Liver (tissue), 9 donors: ENCODE data around the gene DNAH6. TPM values are rescaled to one million over a fixed set of nuclear protein-coding genes. Genes with fewer than 3 reads are reported as not detected.

Experiments used
- DNase-seq: peaks from one replicate; pipeline ENCODE4 v3.0.0-alpha.2; 2017; ENCODE audit warnings: low spot score
- H3K27ac ChIP-seq, 2 donors: one replicate each; pipeline ENCODE4 v1.7.0; 2013; ENCODE audit warnings: inconsistent platforms in 2 of 2, low read length in 2 of 2, control low read depth in 1 of 2, low read depth in 1 of 2, mild to moderate bottlenecking in 1 of 2
- H3K27me3 ChIP-seq, 4 donors: one replicate each; pipeline versions ENCODE4 v1.6.1 to v1.7.0; 2013; ENCODE audit warnings: low read length in 3 of 4, inconsistent platforms in 1 of 4, mild to moderate bottlenecking in 1 of 4, moderate library complexity in 1 of 4; ENCODE audit not compliant: control insufficient read depth in 4 of 4, insufficient read depth in 4 of 4
- H3K36me3 ChIP-seq, 4 donors: one replicate each; pipeline versions ENCODE4 v1.6.1 to v1.7.0; 2013; ENCODE audit warnings: low read length in 3 of 4, mild to moderate bottlenecking in 3 of 4, low read depth in 1 of 4, moderate library complexity in 1 of 4; ENCODE audit not compliant: control insufficient read depth in 4 of 4, insufficient read depth in 3 of 4
- H3K4me1 ChIP-seq, 4 donors: one replicate each; pipeline versions ENCODE4 v1.6.1 to v1.7.0; 2013; ENCODE audit warnings: low read length in 3 of 4, mild to moderate bottlenecking in 3 of 4, moderate library complexity in 1 of 4; ENCODE audit not compliant: control insufficient read depth in 4 of 4, insufficient read depth in 4 of 4
- H3K4me3 ChIP-seq, 3 donors: one replicate each; pipeline versions ENCODE4 v1.6.1 to v1.7.0; 2013; ENCODE audit warnings: low read length in 3 of 3, control low read depth in 1 of 3, low read depth in 1 of 3, mild to moderate bottlenecking in 1 of 3
- H3K9ac ChIP-seq, 2 donors: one replicate each; pipeline ENCODE4 v1.7.0; 2013; ENCODE audit warnings: low read length in 2 of 2, mild to moderate bottlenecking in 2 of 2, moderate library complexity in 2 of 2, control low read depth in 1 of 2, low read depth in 1 of 2
- H3K9me3 ChIP-seq, 4 donors: one replicate each; pipeline versions ENCODE4 v1.6.1 to v1.7.0; 2013; ENCODE audit warnings: low read length in 3 of 4; ENCODE audit not compliant: control insufficient read depth in 4 of 4
- EGR1 ChIP-seq, 2 donors: IDR thresholded peaks; 2 replicates each; pipeline ENCODE4 v1.6.1; 2016 to 2018; ENCODE audit warnings: antibody characterized with exemption in 2 of 2, low read depth in 2 of 2
- FOXA1 ChIP-seq: IDR thresholded peaks from 2 replicates; pipeline ENCODE4 v1.6.1; 2016; ENCODE audit warnings: antibody characterized with exemption
- FOXA2 ChIP-seq: IDR thresholded peaks from 2 replicates; pipeline ENCODE4 v1.6.1; 2016; ENCODE audit warnings: antibody characterized with exemption
- GABPA ChIP-seq, 2 donors: IDR thresholded peaks in 1 of 2; conservative IDR thresholded peaks in 1 of 2; 2 replicates each; pipeline ENCODE4 v1.6.1; 2016; ENCODE audit warnings: antibody characterized with exemption in 2 of 2, mild to moderate bottlenecking in 1 of 2, moderate library complexity in 1 of 2
- HNF4A ChIP-seq, 2 donors: conservative IDR thresholded peaks; 2 replicates each; pipeline ENCODE4 v1.6.1; 2016; ENCODE audit warnings: antibody characterized with exemption in 2 of 2, mild to moderate bottlenecking in 2 of 2
- HNF4G ChIP-seq: IDR thresholded peaks from 2 replicates; pipeline ENCODE4 v1.6.1; 2016; ENCODE audit warnings: antibody characterized with exemption
- JUND ChIP-seq, 2 donors: IDR thresholded peaks; 2 replicates each; pipeline ENCODE4 v1.6.1; 2016; ENCODE audit warnings: antibody characterized with exemption in 2 of 2
- NR2F2 ChIP-seq: IDR thresholded peaks from 2 replicates; pipeline ENCODE4 v1.6.1; 2016; ENCODE audit warnings: antibody characterized with exemption
- RAD21 ChIP-seq, 2 donors: IDR thresholded peaks; 2 replicates each; pipeline ENCODE4 v1.6.1; 2016; ENCODE audit warnings: antibody characterized with exemption in 2 of 2, mild to moderate bottlenecking in 2 of 2
- RXRA ChIP-seq, 2 donors: IDR thresholded peaks; 2 replicates each; pipeline ENCODE4 v1.6.1; 2017 to 2018; ENCODE audit warnings: antibody characterized with exemption in 2 of 2, mild to moderate bottlenecking in 1 of 2
- TAF1 ChIP-seq: conservative IDR thresholded peaks from 2 replicates; pipeline ENCODE4 v1.6.1; 2016; ENCODE audit warnings: antibody characterized with exemption, mild to moderate bottlenecking
- YY1 ChIP-seq: IDR thresholded peaks from 2 replicates; pipeline ENCODE4 v1.6.1; 2016; ENCODE audit warnings: antibody characterized with exemption, mild to moderate bottlenecking
- WGBS: extraction: QIAGEN DNeasy Blood & Tissue Kit; methylation state at CpG from one replicate; pipeline ENCODE4 v1.1.7; 2013; 5-methylcytosine and 5-hydroxymethylcytosine counted together
- polyA plus RNA-seq, 2 donors: library from polyadenylated mRNA; stranded (reverse) in 1 of 2; unstranded in 1 of 2; fragments of 200-250 nt in 1 of 2; fragments of >200 nt in 1 of 2; fragmentation: Nextera tagmentation in 1 of 2; extraction: Ambion mirVana in 1 of 2; gene quantifications; one replicate each; pipeline versions ENCODE4 v1.2.1 to v1.2.3, GENCODE V29; 2013 to 2015
- total RNA-seq, 2 donors: library from RNA; depleted of rRNA; stranded (reverse); fragments of >200 nt; gene quantifications; one replicate each; pipeline ENCODE4 v1.2.3, GENCODE V29; 2014
- TF ChIP-seq, protein P1 (sequence below): IDR thresholded peaks from 2 replicates; pipeline ENCODE4 v1.6.1; 2016; ENCODE audit warnings: antibody characterized with exemption
- TF ChIP-seq, protein P2 (sequence below): fragments of 150-350 bp; IDR thresholded peaks from 2 replicates; pipeline ENCODE4 v1.5.1; 2017; ENCODE audit warnings: improper control_type of control experiment, low read depth, low read length; ENCODE audit not compliant: missing input control
- TF ChIP-seq, protein P3 (sequence below): IDR thresholded peaks from 2 replicates; pipeline ENCODE4 v1.6.1; 2016; ENCODE audit warnings: antibody characterized with exemption, mild to moderate bottlenecking
- TF ChIP-seq, protein P4 (sequence below): IDR thresholded peaks from 2 replicates; pipeline ENCODE4 v1.6.1; 2016; ENCODE audit warnings: antibody characterized with exemption
- TF ChIP-seq, protein P5 (sequence below): IDR thresholded peaks from 2 replicates; pipeline ENCODE4 v1.6.1; 2016; ENCODE audit warnings: antibody characterized with exemption
- donor health status: healthy.
- donor health status: healthy.
- donor health status: healthy.
- donor health status: healthy.
- donor health status: healthy.

The DNAH6 gene
- total and polyA plus RNA-seq, 4 donors, result 0.32 to 1.6 (median 0.59) TPM

DNA sequence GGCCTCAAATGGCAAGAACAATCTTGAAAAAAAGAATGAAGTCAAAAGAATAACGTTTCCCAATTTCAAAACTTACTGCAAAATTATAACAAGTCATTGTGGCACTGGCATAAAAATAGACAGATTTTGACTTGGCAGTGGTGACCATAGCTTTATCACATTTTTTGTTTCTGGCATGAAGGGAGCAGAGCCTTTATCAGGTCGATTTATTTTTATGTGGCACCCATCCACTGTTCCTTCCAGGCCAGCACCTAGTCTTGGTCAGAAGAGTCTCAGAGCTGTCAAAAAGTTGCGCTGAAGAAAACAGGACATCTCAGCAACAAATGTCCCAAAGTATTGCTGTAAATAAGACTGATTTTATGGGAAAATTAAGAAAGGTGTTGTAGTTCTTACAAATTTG is 272.2 kb downstream of the DNAH6 start (continued):
- TF ChIP-seq, protein P1, sequence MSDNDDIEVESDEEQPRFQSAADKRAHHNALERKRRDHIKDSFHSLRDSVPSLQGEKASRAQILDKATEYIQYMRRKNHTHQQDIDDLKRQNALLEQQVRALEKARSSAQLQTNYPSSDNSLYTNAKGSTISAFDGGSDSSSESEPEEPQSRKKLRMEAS, result no peak
- TF ChIP-seq FOXA1 (no peak), GABPA (IDR thresholded peaks at IDR 0.05 in 1 of 2, conservative IDR thresholded peaks at IDR 0.05 in 1 of 2) (no peak)

DNA sequence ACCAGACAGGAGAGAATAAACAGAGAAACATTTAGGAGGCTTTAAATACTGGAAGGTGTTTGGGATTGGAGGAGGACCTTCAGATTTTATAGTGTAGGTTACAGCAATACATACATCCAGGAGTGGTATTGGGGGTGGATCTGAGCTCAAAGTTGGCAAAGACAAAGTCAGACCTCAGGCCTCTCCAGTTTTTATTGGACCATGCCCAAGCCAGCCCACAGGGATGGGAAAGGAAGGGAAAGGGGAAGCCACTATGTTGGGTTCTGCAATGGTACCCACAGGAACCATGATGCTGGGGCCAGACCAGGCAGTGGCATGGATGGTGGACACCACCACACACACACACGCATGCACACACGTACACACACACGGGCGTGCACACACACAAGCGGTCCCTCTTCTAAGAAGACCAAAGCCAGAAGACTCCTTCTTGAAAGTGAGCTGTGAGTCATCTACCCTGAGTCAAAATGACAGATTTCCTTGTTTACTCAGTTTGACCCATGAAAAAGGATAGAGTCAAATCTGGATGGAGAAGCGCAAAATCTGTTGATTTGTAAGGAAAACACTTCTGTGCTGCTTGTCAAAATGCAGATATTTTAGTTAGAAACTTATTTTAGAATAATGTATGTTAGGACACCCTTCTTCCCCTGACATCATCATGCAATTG is 276.7 kb downstream of the DNAH6 start:
- no peak overlapping the region for H3K27ac ChIP-seq
- H3K9ac ChIP-seq, result no peak overlapping the region

DNA sequence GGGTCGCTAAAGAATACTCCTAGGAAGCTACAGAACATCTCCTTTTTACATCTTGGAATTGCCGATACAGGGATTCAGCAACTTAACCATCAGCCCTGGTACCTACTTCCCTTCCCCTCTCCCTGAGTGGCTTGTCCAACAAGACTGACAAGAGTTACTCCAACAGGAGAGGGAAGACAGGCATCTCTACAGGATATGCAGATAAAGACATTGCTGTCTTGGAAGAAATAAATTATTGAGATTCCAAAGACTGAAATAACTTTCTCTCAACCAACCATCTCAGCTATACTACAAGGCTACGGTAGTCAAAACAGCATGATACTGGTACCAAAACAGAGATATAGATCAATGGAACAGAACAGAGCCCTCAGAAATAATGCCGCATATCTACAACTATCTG is 277.3 kb downstream of the DNAH6 start:
- no peak for DNase-seq
- H3K27me3 ChIP-seq, result no peaks in the 10 kb centered on the region
- 91% methylated on average over 4 of the region's 4 CpGs for WGBS
- H3K4me3 ChIP-seq, result no peak overlapping the region
- TF ChIP-seq, protein P1, result no peak
- TF ChIP-seq GABPA (IDR thresholded peaks at IDR 0.05 in 1 of 2, conservative IDR thresholded peaks at IDR 0.05 in 1 of 2), result no peak
- no peak for TF ChIP-seq TAF1
- TF ChIP-seq YY1, result no peak
- no peak for TF ChIP-seq FOXA1
- no peak for TF ChIP-seq HNF4A (conservative IDR thresholded peaks at IDR 0.05)
- H3K9ac ChIP-seq, result no peak overlapping the region
- no peak overlapping the region for H3K27ac ChIP-seq
- H3K36me3 ChIP-seq, result peaks cover 0 to 1% (median 0%) of the 10 kb centered on the region in 4 donors
- H3K9me3 ChIP-seq, result no peaks in the 10 kb centered on the region
- no peaks in the 10 kb centered on the region for H3K4me1 ChIP-seq

More for the DNA sequence above, 276.7 kb downstream of the DNAH6 start:
- H3K4me1 ChIP-seq, result no peaks in the 10 kb centered on the region
- no peak for DNase-seq
- H3K36me3 ChIP-seq, result peaks cover 0 to 2% (median 0%) of the 10 kb centered on the region in 4 donors
- no peaks in the 10 kb centered on the region for H3K27me3 ChIP-seq
- no peaks in the 10 kb centered on the region for H3K9me3 ChIP-seq
- TF ChIP-seq RAD21 (IDR thresholded peaks at IDR 0.05) (no peak), HNF4G (no peak), GABPA (IDR thresholded peaks at IDR 0.05 in 1 of 2, conservative IDR thresholded peaks at IDR 0.05 in 1 of 2) (no peak), TAF1 (no peak), NR2F2 (no peak)
- TF ChIP-seq, protein P2, sequence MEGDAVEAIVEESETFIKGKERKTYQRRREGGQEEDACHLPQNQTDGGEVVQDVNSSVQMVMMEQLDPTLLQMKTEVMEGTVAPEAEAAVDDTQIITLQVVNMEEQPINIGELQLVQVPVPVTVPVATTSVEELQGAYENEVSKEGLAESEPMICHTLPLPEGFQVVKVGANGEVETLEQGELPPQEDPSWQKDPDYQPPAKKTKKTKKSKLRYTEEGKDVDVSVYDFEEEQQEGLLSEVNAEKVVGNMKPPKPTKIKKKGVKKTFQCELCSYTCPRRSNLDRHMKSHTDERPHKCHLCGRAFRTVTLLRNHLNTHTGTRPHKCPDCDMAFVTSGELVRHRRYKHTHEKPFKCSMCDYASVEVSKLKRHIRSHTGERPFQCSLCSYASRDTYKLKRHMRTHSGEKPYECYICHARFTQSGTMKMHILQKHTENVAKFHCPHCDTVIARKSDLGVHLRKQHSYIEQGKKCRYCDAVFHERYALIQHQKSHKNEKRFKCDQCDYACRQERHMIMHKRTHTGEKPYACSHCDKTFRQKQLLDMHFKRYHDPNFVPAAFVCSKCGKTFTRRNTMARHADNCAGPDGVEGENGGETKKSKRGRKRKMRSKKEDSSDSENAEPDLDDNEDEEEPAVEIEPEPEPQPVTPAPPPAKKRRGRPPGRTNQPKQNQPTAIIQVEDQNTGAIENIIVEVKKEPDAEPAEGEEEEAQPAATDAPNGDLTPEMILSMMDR, result no peak
- 97% methylated on average over 6 of the region's 6 CpGs for WGBS
- H3K4me3 ChIP-seq, result no peak overlapping the region

DNA sequence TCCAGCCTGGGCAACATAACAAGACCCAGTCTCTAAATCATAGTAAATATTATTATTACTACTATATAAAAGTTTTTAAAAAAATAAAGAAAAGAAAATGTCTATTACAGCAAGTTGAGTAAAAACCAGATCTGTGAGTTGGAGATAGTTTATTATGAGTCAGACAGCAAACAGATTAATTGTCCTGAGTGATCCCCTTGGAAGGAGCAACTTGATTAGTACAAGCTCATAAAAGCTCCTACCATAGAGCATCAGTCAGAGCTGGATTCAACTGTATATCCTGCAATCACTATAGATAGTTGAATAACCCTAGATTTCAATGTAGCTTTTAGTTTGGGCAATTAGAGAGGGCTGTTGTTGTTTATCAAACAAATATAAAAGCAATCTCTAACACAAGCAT is 280.5 kb downstream of the DNAH6 start:
- no peak for DNase-seq
- H3K9me3 ChIP-seq, result no peaks in the 10 kb centered on the region
- H3K4me1 ChIP-seq, result no peaks in the 10 kb centered on the region
- no peak overlapping the region for H3K4me3 ChIP-seq
- no peak overlapping the region for H3K27ac ChIP-seq
- no peak overlapping the region for H3K9ac ChIP-seq
- no peaks in the 10 kb centered on the region for H3K36me3 ChIP-seq
- H3K27me3 ChIP-seq, result no peaks in the 10 kb centered on the region
- TF ChIP-seq, protein P3, sequence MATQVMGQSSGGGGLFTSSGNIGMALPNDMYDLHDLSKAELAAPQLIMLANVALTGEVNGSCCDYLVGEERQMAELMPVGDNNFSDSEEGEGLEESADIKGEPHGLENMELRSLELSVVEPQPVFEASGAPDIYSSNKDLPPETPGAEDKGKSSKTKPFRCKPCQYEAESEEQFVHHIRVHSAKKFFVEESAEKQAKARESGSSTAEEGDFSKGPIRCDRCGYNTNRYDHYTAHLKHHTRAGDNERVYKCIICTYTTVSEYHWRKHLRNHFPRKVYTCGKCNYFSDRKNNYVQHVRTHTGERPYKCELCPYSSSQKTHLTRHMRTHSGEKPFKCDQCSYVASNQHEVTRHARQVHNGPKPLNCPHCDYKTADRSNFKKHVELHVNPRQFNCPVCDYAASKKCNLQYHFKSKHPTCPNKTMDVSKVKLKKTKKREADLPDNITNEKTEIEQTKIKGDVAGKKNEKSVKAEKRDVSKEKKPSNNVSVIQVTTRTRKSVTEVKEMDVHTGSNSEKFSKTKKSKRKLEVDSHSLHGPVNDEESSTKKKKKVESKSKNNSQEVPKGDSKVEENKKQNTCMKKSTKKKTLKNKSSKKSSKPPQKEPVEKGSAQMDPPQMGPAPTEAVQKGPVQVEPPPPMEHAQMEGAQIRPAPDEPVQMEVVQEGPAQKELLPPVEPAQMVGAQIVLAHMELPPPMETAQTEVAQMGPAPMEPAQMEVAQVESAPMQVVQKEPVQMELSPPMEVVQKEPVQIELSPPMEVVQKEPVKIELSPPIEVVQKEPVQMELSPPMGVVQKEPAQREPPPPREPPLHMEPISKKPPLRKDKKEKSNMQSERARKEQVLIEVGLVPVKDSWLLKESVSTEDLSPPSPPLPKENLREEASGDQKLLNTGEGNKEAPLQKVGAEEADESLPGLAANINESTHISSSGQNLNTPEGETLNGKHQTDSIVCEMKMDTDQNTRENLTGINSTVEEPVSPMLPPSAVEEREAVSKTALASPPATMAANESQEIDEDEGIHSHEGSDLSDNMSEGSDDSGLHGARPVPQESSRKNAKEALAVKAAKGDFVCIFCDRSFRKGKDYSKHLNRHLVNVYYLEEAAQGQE, result no peak
- TF ChIP-seq HNF4A (conservative IDR thresholded peaks at IDR 0.05) (no peak), FOXA2 (no peak), TAF1 (no peak), FOXA1 (no peak), JUND (IDR thresholded peaks at IDR 0.05) (no peak), EGR1 (IDR thresholded peaks at IDR 0.05; ENCODE audit: low read depth in 2 of 2) (no peak), GABPA (IDR thresholded peaks at IDR 0.05 in 1 of 2, conservative IDR thresholded peaks at IDR 0.05 in 1 of 2) (no peak), NR2F2 (no peak), RXRA (IDR thresholded peaks at IDR 0.05) (no peak)
- TF ChIP-seq, protein P4, sequence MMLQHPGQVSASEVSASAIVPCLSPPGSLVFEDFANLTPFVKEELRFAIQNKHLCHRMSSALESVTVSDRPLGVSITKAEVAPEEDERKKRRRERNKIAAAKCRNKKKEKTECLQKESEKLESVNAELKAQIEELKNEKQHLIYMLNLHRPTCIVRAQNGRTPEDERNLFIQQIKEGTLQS, result no peak
- TF ChIP-seq, protein P5, sequence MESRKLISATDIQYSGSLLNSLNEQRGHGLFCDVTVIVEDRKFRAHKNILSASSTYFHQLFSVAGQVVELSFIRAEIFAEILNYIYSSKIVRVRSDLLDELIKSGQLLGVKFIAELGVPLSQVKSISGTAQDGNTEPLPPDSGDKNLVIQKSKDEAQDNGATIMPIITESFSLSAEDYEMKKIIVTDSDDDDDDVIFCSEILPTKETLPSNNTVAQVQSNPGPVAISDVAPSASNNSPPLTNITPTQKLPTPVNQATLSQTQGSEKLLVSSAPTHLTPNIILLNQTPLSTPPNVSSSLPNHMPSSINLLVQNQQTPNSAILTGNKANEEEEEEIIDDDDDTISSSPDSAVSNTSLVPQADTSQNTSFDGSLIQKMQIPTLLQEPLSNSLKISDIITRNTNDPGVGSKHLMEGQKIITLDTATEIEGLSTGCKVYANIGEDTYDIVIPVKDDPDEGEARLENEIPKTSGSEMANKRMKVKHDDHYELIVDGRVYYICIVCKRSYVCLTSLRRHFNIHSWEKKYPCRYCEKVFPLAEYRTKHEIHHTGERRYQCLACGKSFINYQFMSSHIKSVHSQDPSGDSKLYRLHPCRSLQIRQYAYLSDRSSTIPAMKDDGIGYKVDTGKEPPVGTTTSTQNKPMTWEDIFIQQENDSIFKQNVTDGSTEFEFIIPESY, result no peak
